ENCODE data around the gene TMEM129.

GRCh38 chr4:1714303-1715001 lies 6.7 kb downstream of the TMEM129 start:
- TF ChIP-seq ZNF423 (tag by site-specific recombination; IDR thresholded peaks at IDR 0.05) (no peak), CTCF (tag by site-specific recombination; IDR thresholded peaks at IDR 0.05) (no peak), ATF2 (tag by site-specific recombination; IDR thresholded peaks at IDR 0.05; ENCODE audit: low read depth) (no peak), PBX3 (CRISPR knock-in tag; IDR thresholded peaks at IDR 0.05) (no peak), TCF7L2 (IDR thresholded peaks at IDR 0.05; ENCODE audit: borderline replicate concordance, low read depth, low read length) (no peak), YY1 (tag by site-specific recombination; IDR thresholded peaks at IDR 0.05) (no peak), ZNF223 (tag by site-specific recombination; IDR thresholded peaks at IDR 0.05) (no peak), ZNF404 (tag by site-specific recombination; IDR thresholded peaks at IDR 0.05) (no peak), ZNF549 (tag by site-specific recombination; IDR thresholded peaks at IDR 0.05) (no peak), ZNF302 (tag by site-specific recombination; IDR thresholded peaks at IDR 0.05; ENCODE audit: low read depth) (no peak), ZBTB1 (tag by site-specific recombination; IDR thresholded peaks at IDR 0.05) (no peak), ZNF654 (tag by site-specific recombination; IDR thresholded peaks at IDR 0.05; ENCODE audit: low read depth) (no peak), ZNF274 (IDR thresholded peaks at IDR 0.05; ENCODE audit: low read length) (no peak), ZNF274 (tag by site-specific recombination; IDR thresholded peaks at IDR 0.05; ENCODE audit: borderline replicate concordance) (no peak), MZF1 (tag by site-specific recombination; IDR thresholded peaks at IDR 0.05; ENCODE audit: borderline replicate concordance) (no peak)
